H4 (cell line): ENCODE results near the gene ABHD18. TPM values are rescaled to one million over a fixed set of nuclear protein-coding genes. Genes with fewer than 3 reads are reported as not detected.
"Not testable (repeated sequence)": the region's sequence is repeated elsewhere in the genome, so short reads cannot be mapped to it uniquely, and the experiment has no call there.

Experiments
- DNase-seq: peaks from one replicate; pipeline ENCODE4 v3.0.0-alpha.2; 2015; ENCODE audit warnings: low spot score
- total RNA-seq: library from RNA; depleted of rRNA; stranded (reverse); fragments of >200 nt; shearing (Covaris generic); gene quantifications from 2 replicates; pipeline ENCODE4 v1.2.3, GENCODE V29; 2014; rRNA removed

Gene ABHD18
- total RNA-seq, result 5.9 and 6.7 TPM in 2 replicates

DNA sequence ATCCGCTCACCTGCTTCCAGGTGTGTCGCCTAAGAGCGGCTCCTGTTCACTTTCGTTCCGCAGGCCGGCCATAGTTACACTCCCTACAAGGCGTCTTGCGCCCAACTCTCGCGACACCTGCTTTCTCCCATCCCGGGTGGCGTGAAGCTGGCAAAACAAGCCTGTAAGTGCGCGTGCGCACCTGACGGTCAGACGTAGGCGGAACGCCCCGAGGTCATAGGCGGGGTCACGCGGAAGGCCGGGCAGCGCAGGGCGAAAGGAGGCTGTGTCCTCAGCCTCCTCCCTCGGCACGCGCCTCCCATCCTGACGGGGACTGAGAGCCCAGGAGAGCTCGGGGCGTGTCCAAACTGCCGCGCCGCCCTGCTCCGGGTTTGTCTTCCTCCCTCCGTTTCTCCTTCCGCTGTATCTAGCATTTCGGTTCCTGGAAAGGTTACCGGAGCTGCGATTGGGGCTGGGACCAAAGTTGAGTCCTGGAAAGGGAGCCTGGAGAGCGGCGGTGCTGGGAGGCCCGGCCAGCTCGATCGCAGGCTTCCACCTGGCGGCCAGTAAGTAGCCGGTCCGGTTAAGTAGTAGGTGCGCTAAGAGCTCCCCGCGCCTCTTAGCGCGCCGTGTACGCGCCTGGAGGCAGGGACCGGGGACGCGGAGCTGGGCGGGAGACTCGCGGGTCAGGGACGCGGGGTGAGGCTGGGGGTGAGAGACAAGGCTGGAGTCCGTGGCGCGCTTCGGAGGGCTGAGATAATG lies at the start of gene ABHD18, which contains the start of gene MFSD8:
Gene ABHD18 (plus strand): TSS at position 345 of the 741 bp plus-strand sequence. CDS start 17,550 bp downstream, outside the sequence.
Gene MFSD8 (minus strand): TSS at position 112 of the 741 bp plus-strand sequence. CDS start 40 bp downstream, at position 72.
- peak; percentile 98 for DNase-seq

- DNase-seq, result no peak
Measured at GRCh38 chr4:127916512-127916911, 48.7 kb upstream of the ABHD18 start.

- no peak for DNase-seq
Measured at GRCh38 chr4:127917151-127917550, 48.1 kb upstream of the ABHD18 start.

DNA sequence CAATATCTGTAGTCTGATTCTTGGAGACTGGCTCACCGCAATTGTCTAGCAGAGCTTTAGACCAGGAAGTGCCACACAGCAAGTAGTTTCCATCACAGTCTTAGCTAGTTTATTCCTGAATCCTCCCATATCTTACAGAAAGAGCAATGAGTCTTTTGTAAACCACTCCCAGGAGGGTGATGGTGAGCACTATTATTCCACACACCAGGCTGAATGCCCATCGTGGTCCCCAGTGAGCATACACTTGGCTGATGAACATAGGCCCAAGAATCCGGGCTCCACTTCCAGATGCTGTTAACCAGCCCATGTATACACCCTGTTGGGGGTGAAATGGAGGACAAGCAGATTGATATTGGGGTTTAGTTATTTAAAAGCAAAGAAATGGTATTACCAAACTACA lies 44.7 kb upstream of the ABHD18 start:
- no peak for DNase-seq

DNA sequence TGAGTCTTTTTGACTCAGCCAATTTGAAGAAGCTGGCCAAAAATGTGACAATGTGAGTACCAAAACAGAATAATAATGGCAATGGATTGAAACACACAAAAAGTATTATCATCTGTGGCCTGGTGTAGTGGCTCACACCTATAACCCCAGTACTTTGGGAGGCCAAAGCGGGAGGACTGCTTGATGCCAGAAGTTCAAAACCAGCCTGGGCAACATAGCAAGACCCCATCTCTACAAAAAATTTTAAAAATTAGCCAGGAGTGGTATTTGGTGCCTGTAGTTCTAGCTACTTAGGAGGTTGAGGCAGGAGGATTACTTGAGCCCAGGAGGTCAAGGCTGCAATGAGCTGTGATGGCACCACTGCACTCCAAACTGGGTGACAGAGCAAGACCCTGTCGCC lies 43.0 kb upstream of the ABHD18 start:
- DNase-seq, result no peak

- DNase-seq, result not testable (repeated sequence)
Measured at GRCh38 chr4:127925720-127926119, 39.5 kb upstream of the ABHD18 start.

DNA sequence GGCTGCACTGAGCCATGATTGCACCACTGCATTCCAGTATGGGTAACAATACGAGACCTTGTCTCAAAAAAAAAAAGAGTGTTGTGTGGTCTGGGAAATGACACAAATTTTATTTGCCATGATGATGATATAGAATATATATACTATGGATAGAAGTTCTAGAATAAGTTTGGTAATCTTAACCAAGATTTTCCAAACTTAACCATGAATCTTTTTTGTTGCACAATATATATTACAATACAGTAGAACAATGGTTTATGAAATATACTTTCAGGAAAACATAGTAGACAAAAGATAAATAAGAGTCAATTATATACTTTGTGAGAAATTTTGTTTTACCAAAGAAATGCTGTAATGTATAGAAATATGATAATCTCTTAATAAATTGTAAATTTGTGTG lies 35.0 kb upstream of the ABHD18 start:
- no peak for DNase-seq

DNA sequence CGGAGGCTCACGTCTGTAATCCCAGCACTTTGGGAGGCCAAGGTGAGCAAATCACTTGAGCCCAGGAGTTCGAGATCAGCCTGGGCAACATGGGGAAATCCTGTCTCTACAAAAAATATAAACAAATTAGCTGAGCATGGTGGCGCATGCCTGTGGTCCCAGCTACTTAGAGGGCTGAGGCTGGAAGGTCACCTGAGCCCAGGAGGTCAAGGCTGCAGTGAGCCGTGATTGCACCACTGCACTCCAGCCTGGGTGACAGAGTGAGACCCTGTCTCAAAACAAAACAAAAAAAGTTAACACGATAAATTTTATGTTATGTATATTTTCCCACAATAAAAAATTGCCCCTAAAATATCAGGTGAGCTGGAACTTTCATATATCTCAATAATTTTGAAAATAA lies 33.4 kb upstream of the ABHD18 start:
- not testable (repeated sequence) for DNase-seq

GRCh38 chr4:127936974-127937373 lies 28.2 kb upstream of the ABHD18 start:
- no peak for DNase-seq

GRCh38 chr4:127957105-127957504 lies 8.1 kb upstream of the ABHD18 start:
- DNase-seq, result no peak

DNA sequence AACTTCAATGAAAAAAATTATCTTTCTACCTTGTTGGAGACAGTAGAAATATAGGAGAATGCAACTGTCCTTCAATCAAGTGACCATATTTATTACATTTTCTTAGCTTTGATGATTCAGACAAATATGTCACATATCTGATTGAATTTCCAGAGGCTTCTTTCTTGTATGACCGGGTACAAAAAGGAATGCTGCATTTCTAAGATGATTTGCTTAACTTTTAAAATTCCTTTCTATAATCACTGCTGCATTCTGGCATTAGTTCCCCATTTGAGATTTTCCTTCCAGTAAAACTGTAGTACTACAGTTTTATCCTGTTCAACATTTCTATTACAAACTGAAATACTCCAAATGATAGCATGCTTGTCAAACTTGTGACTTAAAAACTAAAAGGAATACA lies 5.4 kb upstream of the ABHD18 start:
- no peak for DNase-seq

DNA sequence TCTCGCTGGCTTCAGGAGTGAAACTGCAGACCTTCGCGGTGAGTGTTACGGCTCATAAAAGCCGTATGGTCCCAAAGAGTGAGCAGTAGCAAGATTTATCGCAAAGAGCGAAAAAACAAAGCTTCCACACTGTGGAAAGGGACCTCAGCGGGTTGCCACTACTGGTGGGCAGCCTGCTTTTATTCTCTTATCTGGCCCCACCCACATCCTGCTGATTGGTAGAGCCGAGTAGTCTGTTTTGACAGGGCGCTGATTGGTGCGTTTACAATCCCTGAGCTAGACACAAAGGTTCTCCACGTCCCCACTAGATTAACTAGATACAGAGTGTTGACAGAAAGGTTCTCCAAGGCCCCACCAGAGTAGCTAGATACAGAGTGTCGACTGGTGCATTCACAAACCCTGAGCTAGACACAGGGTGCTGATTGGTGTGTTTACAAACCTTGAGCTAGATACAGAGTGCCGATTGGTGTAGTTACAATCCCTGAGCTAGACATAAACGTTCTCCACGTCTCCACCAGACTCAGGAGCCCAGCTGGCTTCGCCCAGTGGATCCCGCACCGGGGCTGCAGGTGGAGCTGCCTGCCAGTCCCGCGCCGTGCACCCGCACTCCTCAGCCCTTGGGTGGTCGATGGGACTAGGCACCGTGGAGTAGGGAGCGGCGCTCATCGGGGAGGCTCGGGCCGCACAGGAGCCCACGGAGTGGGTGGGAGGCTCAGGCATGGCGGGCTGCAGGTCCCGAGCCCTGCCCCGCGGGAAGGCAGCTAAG lies 1.4 kb upstream of the ABHD18 start:
- not testable (repeated sequence) for DNase-seq

DNA sequence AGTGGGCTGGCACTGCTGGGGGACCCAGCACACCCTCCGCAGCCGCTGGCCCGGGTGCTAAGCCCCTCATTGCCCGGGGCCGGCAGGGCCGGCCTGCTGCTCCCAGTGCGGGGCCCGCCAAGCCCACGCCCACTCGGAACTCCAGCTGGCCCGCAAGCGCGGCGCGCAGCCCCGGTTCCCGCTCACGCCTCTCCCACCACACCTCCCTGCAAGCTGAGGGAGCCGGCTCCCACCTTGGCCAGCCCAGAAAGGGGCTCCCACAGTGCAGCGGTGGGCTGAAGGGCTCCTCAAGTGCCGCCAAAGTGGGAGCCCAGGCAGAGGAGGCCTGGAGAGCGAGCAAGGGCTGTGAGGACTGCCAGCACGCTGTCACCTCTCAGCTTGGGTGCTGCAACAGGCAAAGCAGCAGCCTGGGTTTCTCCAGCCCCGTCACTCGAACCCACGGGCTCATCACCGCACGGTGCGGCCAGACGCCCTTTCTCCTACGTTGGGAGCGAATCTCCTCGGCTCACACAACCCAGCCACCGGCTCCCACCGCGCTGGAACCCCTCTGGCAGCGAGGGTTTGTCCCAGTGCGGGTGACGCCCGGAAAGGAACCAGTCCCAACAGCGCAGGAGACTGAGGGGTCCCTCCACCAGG lies 662 bp upstream of the ABHD18 start:
- peak; percentile 6 for DNase-seq

GRCh38 chr4:127965803-127966175 lies 583 bp downstream of the ABHD18 start:
- DNase-seq, result peak; percentile 9

- no peak for DNase-seq
Measured at GRCh38 chr4:127967141-127967775, 2.1 kb downstream of the ABHD18 start.

- no peak for DNase-seq
Measured at GRCh38 chr4:127968586-127968985, 3.4 kb downstream of the ABHD18 start.

DNA sequence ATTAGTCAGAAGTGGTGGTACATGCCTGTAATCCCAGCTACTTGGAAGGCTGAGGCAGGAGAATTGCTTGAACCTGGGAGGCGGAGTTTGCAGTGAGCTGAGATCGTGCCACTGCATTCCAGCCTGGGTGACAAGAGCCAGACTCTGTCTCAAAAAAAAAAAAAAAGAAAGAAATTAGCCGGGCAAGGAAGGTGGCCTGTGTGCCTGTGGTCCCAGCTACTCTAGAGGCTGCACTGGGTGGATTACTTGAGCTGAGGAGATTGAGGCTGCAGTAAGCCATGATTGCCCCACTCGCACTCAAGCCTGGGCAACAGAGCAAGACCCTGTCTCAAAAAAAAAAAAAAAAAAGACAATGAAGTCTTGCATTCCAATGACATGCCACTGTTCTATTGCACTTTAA lies 5.7 kb downstream of the ABHD18 start:
- DNase-seq, result not testable (repeated sequence)

DNA sequence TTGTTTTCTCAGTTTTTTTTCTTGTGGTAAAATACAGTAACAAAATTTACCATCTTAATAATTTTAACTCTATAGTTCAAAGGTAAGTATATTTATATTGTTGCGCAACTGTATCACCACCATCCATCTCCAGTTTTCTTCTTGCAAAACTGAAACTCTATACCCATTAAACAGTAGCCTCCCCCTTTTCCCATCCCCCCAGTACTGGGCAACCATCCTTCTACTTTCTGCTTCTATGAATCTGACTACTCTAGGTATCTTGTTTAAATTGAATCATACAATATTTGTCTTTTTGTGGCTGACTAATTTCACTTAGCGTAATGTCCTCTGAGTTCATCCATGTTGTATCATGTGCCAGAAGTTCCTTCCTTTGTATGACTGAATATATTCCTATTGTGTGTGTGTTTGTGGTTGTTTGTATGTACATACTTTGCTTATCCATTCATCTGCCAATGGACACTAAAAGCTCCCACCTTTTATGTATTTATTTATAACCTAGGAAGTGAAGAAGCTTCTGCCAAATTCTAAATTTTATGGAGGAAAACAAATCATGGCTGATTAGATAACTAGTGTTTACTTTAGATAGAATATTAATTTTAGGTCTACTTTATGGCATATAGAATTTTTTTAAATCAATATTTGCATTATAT lies 10.0 kb downstream of the ABHD18 start:
- no peak for DNase-seq

DNA sequence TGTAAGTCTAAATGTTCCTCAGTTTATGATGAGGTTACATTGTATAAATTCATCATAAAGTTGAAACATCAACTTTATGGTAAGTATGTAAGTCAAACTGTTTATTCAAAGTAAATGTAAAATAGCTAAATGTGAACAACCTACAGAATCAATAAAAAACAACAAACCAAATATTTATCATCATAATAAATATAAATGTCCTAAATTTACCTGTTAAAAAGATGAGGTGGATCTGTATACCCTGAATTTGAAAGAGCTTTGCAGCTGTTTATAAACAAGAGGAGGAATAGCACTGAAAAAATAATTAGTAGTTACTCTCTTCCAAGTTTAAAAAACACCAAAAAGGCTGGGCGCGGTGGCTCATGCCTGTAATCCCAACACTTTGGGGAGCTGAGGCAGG lies 13.7 kb downstream of the ABHD18 start:
- DNase-seq, result no peak

DNA sequence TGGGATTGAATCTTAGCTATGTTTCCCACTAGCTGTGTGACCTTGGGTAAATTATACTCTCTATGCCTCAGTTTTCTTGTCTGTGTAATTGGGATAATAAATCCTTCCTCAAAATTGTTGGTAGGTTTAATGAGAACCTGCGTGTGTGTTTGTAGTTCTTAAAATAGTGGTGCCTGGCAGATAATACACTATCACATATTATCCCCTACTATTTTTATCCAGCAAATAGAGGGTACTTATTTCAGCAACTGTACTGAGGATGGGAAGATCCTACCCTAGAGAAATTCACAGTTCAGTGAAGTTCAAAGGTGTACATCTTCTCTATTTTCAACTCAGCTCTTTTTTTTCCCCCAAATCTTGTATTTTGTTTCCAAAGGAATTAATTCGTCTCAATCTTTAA lies 17.2 kb downstream of the ABHD18 start:
- no peak for DNase-seq

GRCh38 chr4:127985989-127986388 lies 20.8 kb downstream of the ABHD18 start:
- DNase-seq, result no peak

- DNase-seq, result no peak
Measured at GRCh38 chr4:127988638-127989037, 23.4 kb downstream of the ABHD18 start.
